GM23338 (cell line): Measurements from ENCODE around the gene SMG6.

Source experiments
- CTCF ChIP-seq, 2 experiments: fragments of 200-600 bp in 1 of 2; sonication (generic) in 1 of 2; conservative IDR thresholded peaks; 2 replicates each; pipeline versions ENCODE4 v1.5.1 to v1.6.1; 2016 to 2017; ENCODE audit warnings: antibody characterized with exemption in 2 of 2, low read depth in 2 of 2, mild to moderate bottlenecking in 2 of 2, moderate library complexity in 1 of 2
- EZH2 ChIP-seq: fragments of 200-600 bp; sonication (generic); IDR thresholded peaks from one replicate; pipeline ENCODE4 v1.8.0; 2017; ENCODE audit warnings: antibody characterized with exemption, mild to moderate bottlenecking, low read depth; ENCODE audit not compliant: unreplicated experiment
- NANOG ChIP-seq: IDR thresholded peaks from 2 replicates; pipeline ENCODE4 v1.6.1; 2016; ENCODE audit warnings: antibody characterized with exemption, borderline replicate concordance
- POLR2AphosphoS5 ChIP-seq: IDR thresholded peaks from 2 replicates; pipeline ENCODE4 v1.6.1; 2016; ENCODE audit warnings: antibody characterized with exemption, low read depth

GRCh38 chr17:2202996-2203575 is 100.5 kb downstream of the SMG6 start:
- no peak for TF ChIP-seq CTCF (conservative IDR thresholded peaks at IDR 0.05; ENCODE audit: low read depth in 2 of 2)
- TF ChIP-seq POLR2AphosphoS5 = no peak
- no peak for TF ChIP-seq EZH2
- TF ChIP-seq NANOG = no peak
